NOMO-1 (cell line): ENCODE measurements around the gene LINC00237.
A peak's percentile ranks its signal among the peaks of the same experiment; 100 is the strongest.

Source experiments
- DNase-seq, 2 experiments: peaks; one replicate each; lab custom pipeline; 2025; ENCODE audit not compliant: unreplicated experiment in 2 of 2; lab: John Stamatoyannopoulos, UW

The LINC00237 gene

GRCh38 chr20:21052686-21053001, 53.5 kb downstream of the LINC00237 start:
- DNase-seq: no peak

GRCh38 chr20:21052241-21052640, 53.9 kb downstream of the LINC00237 start:
- no peak for DNase-seq

DNA sequence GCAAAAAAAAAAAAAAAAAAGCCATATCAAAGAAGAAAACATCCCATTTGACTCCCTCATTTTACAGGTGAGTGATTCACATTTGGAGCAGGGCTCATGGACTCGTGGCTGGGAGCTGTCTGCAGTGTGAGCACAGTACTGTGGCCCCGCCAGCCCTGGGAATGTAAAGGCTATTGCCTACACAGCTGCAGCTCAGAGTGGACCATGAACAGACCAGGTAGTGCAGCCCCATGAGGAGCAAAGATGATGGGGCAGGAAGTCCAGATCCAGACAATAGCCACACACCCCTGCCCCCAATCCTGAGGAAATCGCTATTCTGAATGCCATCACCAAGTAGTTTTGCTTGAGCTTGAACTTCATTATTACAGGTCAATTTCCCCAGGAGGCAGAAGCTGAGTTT, 55.4 kb downstream of the LINC00237 start:
- no peak for DNase-seq

DNA sequence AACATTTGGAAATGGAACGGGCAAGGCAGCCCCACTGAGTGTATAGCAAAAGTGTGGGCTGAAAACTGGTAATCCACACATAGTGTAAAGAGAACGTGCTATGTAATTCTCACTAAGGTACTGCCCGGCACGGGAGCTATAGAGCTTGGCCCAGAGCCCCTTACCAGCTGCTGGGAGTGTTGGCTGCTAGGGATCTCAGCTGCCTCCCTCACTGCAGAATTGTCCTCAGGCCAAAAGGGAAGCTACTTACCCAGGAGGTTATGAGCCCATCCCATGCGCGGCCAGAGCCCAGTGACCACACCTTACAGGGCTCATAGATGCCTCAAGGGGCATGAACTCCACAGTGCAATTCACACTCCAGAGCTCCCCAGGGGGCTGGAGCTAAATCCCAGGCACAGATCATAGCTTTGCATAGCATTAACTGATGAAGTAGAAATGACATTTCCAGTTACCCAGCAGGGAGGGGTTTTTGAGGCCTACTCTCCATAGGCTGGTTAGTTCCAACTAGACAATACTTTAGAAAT, 56.8 kb downstream of the LINC00237 start:
- no peak for DNase-seq

- DNase-seq: peak in 1 of 2 experiments; percentile 14
These were observed 57.3 kb downstream of the LINC00237 start for GRCh38 chr20:21048841-21049273.

GRCh38 chr20:21047981-21048380, 58.2 kb downstream of the LINC00237 start:
- DNase-seq: peak; percentile 63 to 78

- DNase-seq: no peak
These were observed 59.6 kb downstream of the LINC00237 start for GRCh38 chr20:21046413-21047070.
